Left forelimb (tissue), 1 donor: Measurements from ENCODE around the gene IGSF3.
"Not testable (repeated sequence)": the region's sequence is repeated elsewhere in the genome, so short reads cannot be mapped to it uniquely, and the experiment has no call there.

Experiments
- DNase-seq: peaks from one replicate; pipeline ENCODE4 v3.0.0-alpha.2; 2018; ENCODE audit warnings: low spot score

Gene IGSF3

GRCh38 chr1:116573431-116574095 is 94.0 kb downstream of the IGSF3 start:
- DNase-seq, result no peak

DNA sequence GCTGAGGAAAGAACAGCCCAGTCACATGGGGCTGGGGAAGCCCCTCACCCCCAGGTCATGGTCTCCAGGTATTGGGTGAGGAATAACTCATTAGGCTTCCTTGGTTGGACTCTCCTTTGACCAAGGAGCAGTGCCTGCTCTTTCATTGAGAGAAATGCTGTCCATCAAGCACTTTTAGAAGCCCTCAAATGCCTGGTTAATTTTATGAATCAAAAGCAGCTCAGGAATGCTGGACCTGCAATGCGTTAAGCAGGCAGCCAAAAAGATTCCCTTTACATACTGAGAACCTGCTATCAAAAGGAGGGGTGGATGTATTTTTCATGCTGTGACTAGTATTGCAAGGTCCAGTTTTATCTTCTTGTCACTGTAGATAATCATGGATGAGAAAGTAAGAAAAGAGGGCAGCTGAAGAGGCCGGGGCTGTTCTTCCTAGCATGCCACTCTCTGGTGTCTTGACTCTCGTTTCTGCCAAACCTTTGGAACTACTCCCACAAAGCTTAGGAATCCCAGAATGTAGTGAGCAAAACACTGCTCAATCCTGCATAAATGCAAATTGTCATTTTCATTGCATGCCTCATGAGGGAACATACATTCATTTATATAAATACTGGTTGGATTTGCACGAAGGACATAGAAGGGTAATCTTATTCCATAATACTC is 94.6 kb downstream of the IGSF3 start:
- DNase-seq, result no peak

GRCh38 chr1:116572099-116572498 is 95.4 kb downstream of the IGSF3 start:
- DNase-seq, result no peak

- DNase-seq, result no peak
Observed at GRCh38 chr1:116571215-116571919, 96.2 kb downstream of the IGSF3 start.

GRCh38 chr1:116570358-116571214 is 96.9 kb downstream of the IGSF3 start, which contains the start of gene CD58:
CD58 (minus strand) TSS chr1:116571026; CDS start chr1:116570972, 54 bp downstream.
- DNase-seq, result peak; percentile 91

- no peak for DNase-seq
Observed at GRCh38 chr1:116569776-116570357, 97.7 kb downstream of the IGSF3 start.

GRCh38 chr1:116569381-116569670 is 98.2 kb downstream of the IGSF3 start:
- DNase-seq, result no peak

DNA sequence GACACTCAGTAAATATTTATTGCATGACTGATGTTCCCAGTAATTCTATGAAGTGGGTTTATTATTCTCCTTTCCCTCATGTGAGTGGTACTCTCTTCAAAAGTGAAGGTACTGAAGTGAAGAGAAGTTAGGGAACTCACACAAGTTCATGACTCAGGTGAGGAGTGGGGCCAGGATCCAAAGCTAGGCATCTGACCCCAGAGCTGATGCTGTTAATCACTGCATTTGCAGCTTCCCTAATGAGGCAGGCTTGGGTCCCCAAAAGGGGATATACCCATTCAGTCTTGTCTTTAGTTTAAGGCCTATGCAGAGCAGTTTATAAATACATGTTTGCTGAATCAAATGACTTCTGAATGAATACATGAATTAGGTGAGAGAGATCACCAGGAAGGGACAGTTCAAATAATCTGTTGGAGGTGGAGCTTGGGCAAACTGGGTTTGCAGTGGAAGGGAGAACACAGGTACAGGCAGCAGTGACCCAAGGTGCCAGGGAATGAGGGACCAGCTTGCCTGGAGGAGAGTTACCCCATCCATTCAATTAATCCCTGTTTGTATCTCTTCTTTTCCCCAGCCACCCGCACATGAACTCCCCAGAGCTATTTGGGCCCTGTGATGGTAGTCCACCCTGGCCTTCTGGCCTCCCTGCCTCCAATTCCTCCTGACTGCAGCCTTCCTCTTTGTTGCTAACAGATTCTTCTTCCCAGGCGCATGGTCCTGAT is 98.7 kb downstream of the IGSF3 start:
- no peak for DNase-seq

GRCh38 chr1:116567790-116568661 is 99.5 kb downstream of the IGSF3 start:
- DNase-seq, result no peak

- DNase-seq, result no peak
Observed at GRCh38 chr1:116565222-116565621, 102.3 kb downstream of the IGSF3 start.

GRCh38 chr1:116564426-116564825 is 103.1 kb downstream of the IGSF3 start:
- no peak for DNase-seq

GRCh38 chr1:116562465-116562864 is 105.1 kb downstream of the IGSF3 start:
- not testable (repeated sequence) for DNase-seq

- DNase-seq, result no peak
Observed at GRCh38 chr1:116561563-116561962, 106.0 kb downstream of the IGSF3 start.

GRCh38 chr1:116560704-116561490 is 106.6 kb downstream of the IGSF3 start:
- no peak for DNase-seq

DNA sequence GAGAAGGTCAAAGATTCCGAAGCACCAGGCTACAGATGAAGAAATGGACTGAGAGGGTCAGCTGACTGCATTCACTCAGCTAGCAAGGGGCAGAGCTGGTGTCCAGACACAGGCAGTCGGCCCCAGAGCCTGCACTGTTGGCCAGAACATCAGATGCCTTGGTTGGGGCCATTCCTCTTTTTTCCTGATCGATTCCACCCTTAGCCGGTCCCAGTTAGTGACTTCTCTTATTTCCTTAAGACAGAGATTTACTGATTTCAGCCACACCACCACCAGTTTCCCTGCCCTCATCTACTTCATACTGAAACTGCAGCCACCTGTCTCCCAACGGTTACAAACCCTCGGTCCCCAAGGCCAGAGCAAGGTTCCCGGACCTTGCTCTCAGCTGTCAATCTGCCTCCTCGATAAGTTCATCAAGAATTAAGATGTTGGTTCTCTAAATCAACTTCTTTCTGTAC is 108.2 kb downstream of the IGSF3 start:
- no peak for DNase-seq

- DNase-seq, result no peak
Observed at GRCh38 chr1:116558571-116558970, 109.0 kb downstream of the IGSF3 start.

DNA sequence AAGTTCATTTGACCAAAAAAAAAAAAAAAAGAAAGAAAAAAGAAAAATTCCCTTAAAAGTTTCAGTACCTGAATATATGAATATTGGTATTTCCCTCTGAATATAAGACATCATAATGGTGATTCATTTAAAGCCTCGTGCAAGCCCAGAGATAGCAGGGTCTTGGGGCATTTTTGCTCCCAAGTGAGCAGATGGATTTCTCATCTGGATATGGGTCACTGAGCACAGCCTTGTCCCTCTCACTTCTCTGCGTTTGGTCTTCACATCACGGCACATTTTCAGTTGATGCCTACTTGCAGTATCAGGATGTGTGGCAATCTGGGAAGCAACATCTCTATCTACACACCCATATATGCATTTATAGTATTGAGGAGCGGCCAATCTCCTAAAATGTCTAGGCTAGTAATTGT is 109.4 kb downstream of the IGSF3 start:
- DNase-seq, result no peak

GRCh38 chr1:116557323-116557878 is 110.1 kb downstream of the IGSF3 start:
- no peak for DNase-seq
